RWPE1 (cell line): Measurements from ENCODE around the gene CRELD2.

Source experiments
- CTCF ChIA-PET: fragments of 350-600 bp; sonication (Branson Sonifier 250); formaldehyde crosslinking; extraction: SDS; loops from one replicate; lab custom pipeline; 2021; lab: Yijun Ruan, JAX
- POLR2A ChIA-PET: fragments of 400-600 bp; formaldehyde crosslinking; extraction: SDS; loops from one replicate; lab custom pipeline; 2020; ENCODE audit warnings: antibody characterized with exemption; ENCODE audit not compliant: low non-redundant PET; lab: Yijun Ruan, JAX
- DNase-seq: peaks from one replicate; pipeline ENCODE4 v3.0.0; 2012; ENCODE audit warnings: low spot score
- H3K27ac ChIP-seq: fragments of 450-650 bp; 2 replicates; pipeline ENCODE4 v1.5.1; 2017
- TF ChIP-seq, protein P1 (sequence below): fragments of 450-650 bp; conservative IDR thresholded peaks from 2 replicates; pipeline ENCODE4 v1.5.1; 2017; ENCODE audit warnings: low read depth, mild to moderate bottlenecking

Gene CRELD2

GRCh38 chr22:49886346-49887063, 31.9 kb upstream of the CRELD2 start:
- H3K27ac ChIP-seq = no peak overlapping the region
- DNase-seq = no peak
- TF ChIP-seq, protein P1, sequence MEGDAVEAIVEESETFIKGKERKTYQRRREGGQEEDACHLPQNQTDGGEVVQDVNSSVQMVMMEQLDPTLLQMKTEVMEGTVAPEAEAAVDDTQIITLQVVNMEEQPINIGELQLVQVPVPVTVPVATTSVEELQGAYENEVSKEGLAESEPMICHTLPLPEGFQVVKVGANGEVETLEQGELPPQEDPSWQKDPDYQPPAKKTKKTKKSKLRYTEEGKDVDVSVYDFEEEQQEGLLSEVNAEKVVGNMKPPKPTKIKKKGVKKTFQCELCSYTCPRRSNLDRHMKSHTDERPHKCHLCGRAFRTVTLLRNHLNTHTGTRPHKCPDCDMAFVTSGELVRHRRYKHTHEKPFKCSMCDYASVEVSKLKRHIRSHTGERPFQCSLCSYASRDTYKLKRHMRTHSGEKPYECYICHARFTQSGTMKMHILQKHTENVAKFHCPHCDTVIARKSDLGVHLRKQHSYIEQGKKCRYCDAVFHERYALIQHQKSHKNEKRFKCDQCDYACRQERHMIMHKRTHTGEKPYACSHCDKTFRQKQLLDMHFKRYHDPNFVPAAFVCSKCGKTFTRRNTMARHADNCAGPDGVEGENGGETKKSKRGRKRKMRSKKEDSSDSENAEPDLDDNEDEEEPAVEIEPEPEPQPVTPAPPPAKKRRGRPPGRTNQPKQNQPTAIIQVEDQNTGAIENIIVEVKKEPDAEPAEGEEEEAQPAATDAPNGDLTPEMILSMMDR = no peak
- ChIA-PET CTCF (no interaction called here), POLR2A (no interaction called here)

- H3K27ac ChIP-seq = no peak overlapping the region
- TF ChIP-seq, protein P1 = no peak
- POLR2A ChIA-PET = no interaction called here
- CTCF ChIA-PET = no interaction called here
- no peak for DNase-seq
These were observed 31.4 kb upstream of the CRELD2 start for GRCh38 chr22:49887064-49887451.

DNA sequence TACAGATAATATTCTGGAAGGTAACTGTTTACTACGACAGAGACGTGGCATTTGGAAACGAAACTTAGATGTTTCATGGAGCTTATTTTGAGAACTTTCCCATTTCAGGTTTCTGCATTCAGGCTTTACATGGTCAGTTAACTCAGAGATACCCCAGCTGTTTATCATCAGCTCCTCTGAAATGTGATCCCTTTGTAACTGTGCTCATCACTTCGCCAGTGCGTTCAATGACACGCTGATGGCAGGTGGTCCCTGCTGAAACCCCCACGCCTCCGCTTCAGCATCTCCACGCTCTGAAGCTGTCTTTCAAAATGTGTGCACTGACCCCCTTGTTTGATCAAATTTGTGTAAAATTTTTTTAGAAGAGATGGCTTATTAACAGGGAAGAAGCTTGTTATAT, 30.7 kb upstream of the CRELD2 start:
- no peak overlapping the region for H3K27ac ChIP-seq
- TF ChIP-seq, protein P1 = no peak
- CTCF ChIA-PET = no interaction called here
- no peak for DNase-seq
- POLR2A ChIA-PET = no interaction called here

DNA sequence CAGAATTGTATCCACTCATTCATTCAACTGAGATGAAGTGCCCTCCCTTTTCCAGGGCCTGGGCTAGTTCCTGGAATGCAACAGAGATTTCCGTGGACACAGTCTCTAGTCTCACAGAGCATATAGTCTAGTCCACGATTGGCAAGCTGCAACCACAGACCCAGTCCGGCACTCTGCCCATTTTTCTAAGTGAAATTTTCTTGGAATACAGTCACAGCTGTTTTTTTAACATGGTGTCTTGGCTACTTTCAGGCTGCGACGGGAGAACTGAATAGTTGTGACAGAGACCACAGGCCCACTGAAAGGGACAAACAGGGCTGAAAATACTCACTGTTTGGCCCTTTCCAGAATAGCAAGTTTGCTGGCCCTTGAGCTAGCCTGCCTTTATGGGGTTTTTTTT, 29.4 kb upstream of the CRELD2 start:
- TF ChIP-seq, protein P1 = no peak
- POLR2A ChIA-PET = no interaction called here
- no peak overlapping the region for H3K27ac ChIP-seq
- no peak for DNase-seq
- CTCF ChIA-PET = no interaction called here

- TF ChIP-seq, protein P1 = no peak
- no peak for DNase-seq
- peak overlapping the region; percentile 34 for H3K27ac ChIP-seq
- POLR2A ChIA-PET = no interaction called here
- CTCF ChIA-PET = no interaction called here
These were observed 26.1 kb upstream of the CRELD2 start for GRCh38 chr22:49892226-49892899.

- TF ChIP-seq, protein P1 = no peak
- H3K27ac ChIP-seq = no peak overlapping the region
- POLR2A ChIA-PET = no interaction called here
- CTCF ChIA-PET = no interaction called here
- no peak for DNase-seq
These were observed 25.4 kb upstream of the CRELD2 start for GRCh38 chr22:49893025-49893424.
